HG03432 (cell line): ENCODE results near the gene VSIG2.

Experiments used
- ATAC-seq: cut with Tn5 transposase; IDR thresholded peaks from one replicate; pipeline ENCODE4 v1.9.1; 2021; ENCODE audit warnings: mild to moderate bottlenecking, moderate library complexity; ENCODE audit not compliant: unreplicated experiment

Gene VSIG2

GRCh38 chr11:124725719-124726105 lies 26.3 kb downstream of the VSIG2 start:
- peak; percentile 11 for ATAC-seq

DNA sequence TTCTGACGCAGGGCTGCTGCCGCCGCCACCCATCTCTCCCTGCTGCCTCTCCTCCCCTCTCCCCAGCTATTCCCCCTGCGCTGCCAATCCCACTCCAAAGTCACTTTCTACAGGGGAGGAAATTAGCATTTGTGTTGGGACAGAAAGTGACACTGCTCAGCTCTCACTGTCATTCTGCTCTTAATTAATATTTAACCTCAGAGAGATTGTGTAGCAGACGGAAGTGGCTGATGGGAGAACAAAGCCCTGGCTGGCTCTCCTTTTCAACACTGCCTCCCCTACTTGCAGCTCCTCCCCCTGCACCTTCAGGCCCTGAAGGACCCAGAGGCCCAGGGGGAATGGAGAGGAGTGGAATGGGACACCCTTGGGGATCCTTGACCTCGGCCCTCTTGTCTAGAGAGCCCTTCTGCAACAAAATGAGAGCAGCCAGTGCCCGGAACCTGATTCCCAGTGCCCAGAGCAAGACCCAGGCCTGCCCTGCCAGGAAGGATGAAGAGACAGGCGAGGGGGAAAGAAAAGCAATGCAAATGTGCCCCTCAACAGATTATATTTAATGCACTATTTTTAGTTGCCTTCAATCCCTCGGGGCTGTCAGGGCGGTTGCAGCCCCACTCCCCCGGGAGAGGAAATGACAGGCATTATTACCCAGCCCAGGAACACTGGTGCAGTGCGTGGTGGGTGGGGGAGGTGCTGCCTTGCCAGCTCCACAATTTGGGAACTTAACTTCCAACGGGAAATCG lies 26.9 kb downstream of the VSIG2 start:
- peak; percentile 93 for ATAC-seq

GRCh38 chr11:124722176-124722575 lies 29.9 kb downstream of the VSIG2 start:
- no peak for ATAC-seq

GRCh38 chr11:124719534-124719933 lies 32.5 kb downstream of the VSIG2 start:
- ATAC-seq: no peak

DNA sequence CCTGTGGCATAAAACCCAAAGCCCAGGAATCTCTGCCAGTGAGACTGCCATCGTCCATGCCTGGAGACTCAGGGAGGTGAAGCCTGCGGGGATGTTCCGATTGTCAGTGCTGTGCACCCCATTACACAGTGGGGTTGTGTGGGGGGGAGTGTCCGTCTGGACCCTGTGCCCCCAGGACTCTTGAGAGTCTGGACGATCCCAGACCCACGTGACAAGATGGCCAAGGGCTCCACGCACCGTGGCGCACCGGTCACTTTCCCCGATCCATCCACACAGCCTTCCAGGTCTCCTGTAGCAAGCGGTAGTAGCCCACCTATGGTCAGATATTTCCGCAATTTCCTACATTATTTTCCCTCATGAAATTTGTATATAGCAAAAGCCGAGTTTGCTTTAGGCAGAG lies 33.3 kb downstream of the VSIG2 start:
- no peak for ATAC-seq

GRCh38 chr11:124717786-124718651 lies 34.0 kb downstream of the VSIG2 start:
- peak; percentile 64 for ATAC-seq

DNA sequence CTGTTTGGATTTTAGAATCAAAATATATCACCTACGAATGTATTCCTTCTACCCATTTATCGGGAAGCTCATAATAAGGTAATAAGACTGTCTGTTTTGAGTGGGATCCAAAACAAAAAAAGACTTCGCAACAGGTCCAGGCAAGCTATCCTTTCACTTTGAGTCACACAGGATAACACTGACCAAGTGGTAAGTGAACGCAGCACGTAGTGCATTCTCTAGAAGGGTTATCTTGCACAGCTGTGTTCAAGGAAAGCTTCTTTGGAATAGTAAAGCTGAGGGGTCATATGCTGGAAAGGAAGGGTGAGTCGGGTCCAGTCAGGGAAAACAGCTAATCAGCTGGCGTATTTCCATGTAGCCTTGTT lies 34.7 kb downstream of the VSIG2 start:
- peak; percentile 71 for ATAC-seq

GRCh38 chr11:124716591-124716990 lies 35.5 kb downstream of the VSIG2 start:
- no peak for ATAC-seq

GRCh38 chr11:124712392-124712791 lies 39.7 kb downstream of the VSIG2 start:
- ATAC-seq: no peak

DNA sequence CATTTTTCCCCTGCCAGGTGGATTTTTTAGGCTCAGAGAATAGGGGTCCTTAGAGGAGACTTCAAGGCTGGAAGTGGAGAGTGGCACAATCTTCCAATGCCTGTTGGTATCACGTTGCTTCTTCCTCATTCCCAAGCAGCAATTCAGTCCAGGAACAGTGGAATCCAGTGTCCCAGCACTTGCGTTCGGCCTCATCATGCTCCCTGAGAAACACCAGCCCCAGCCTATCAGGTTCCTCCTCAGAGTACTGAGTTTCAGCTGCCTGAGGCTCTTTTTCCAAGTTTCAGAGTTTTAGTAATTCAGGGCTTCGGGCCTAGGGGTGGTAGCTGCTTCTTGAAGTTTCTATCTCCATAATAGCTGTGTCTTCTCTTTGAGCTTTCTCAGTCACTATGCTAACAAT lies 44.2 kb downstream of the VSIG2 start:
- no peak for ATAC-seq

DNA sequence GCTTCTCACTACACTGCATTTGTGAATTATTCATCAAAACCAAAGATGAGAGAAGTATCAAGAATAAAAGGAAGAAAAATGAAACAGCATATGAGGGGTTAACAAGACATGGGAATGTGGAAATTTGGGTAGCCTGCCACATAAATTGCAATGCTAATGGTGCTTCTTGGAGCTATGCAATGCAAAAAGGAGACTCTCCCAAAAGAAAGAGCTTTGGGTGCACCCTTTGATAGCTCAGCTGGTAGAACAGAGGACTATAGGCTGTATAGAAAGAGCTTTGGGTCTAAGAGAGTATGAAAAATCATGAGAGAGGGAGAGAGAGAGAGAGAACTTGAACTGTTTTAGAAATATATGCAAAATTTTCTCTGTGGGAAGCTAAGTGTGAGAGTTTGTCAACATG lies 52.0 kb downstream of the VSIG2 start:
- no peak for ATAC-seq

- no peak for ATAC-seq
Observed at GRCh38 chr11:124699547-124699946, 52.5 kb downstream of the VSIG2 start.
